ENCODE measurements around the gene DOCK10. TPM values are rescaled to one million over a fixed set of nuclear protein-coding genes. Genes with fewer than 3 reads are reported as not detected.

The DOCK10 gene
- total RNA-seq, 4 donors from 2014 or later: 3.8 to 33.2 (median 12.3) TPM

GRCh38 chr2:224958873-224959272 lies 83.4 kb downstream of the DOCK10 start:
- intact Hi-C loops (cut with DNase I; ENCODE audit: low total_unique reads): no loop called here
- Histone ChIP-seq H3K4me1 (no peaks in the 10 kb centered on the region), H3K27me3 (no peaks in the 10 kb centered on the region), H3K36me3 (no peaks in the 10 kb centered on the region), H3K9me3 (no peaks in the 10 kb centered on the region), H3K4me3 (no peak overlapping the region), H3K27ac (no peak overlapping the region)
- TF ChIP-seq POLR2A (IDR thresholded peaks at IDR 0.05) (no peak), CTCF (IDR thresholded peaks at IDR 0.05) (no peak)
- DNase-seq: no peak

GRCh38 chr2:224958462-224958857 lies 83.8 kb downstream of the DOCK10 start:
- intact Hi-C loops (cut with DNase I; ENCODE audit: low total_unique reads): no loop called here
- Histone ChIP-seq H3K4me3 (no peak overlapping the region), H3K9me3 (no peaks in the 10 kb centered on the region), H3K36me3 (no peaks in the 10 kb centered on the region), H3K27me3 (no peaks in the 10 kb centered on the region), H3K4me1 (no peaks in the 10 kb centered on the region), H3K27ac (no peak overlapping the region)
- TF ChIP-seq CTCF (IDR thresholded peaks at IDR 0.05) (no peak), POLR2A (IDR thresholded peaks at IDR 0.05) (no peak)
- DNase-seq: no peak

GRCh38 chr2:224957540-224958461 lies 84.5 kb downstream of the DOCK10 start:
- no peak for TF ChIP-seq CTCF (IDR thresholded peaks at IDR 0.05)
- TF ChIP-seq POLR2A (IDR thresholded peaks at IDR 0.05): no peak
- Histone ChIP-seq H3K27me3 (no peaks in the 10 kb centered on the region), H3K4me3 (no peak overlapping the region), H3K36me3 (no peaks in the 10 kb centered on the region), H3K9me3 (no peaks in the 10 kb centered on the region), H3K4me1 (no peaks in the 10 kb centered on the region), H3K27ac (no peak overlapping the region)
- no peak for DNase-seq
- intact Hi-C loops (cut with DNase I; ENCODE audit: low total_unique reads): no loop called here

GRCh38 chr2:224956706-224957105 lies 85.6 kb downstream of the DOCK10 start:
- no peaks in the 10 kb centered on the region for H3K27me3 ChIP-seq
- H3K27ac ChIP-seq: no peak overlapping the region

More at GRCh38 chr2:224956706-224957105, 85.6 kb downstream of the DOCK10 start:
- Histone ChIP-seq H3K9me3 (no peaks in the 10 kb centered on the region), H3K4me1 (no peaks in the 10 kb centered on the region), H3K36me3 (no peaks in the 10 kb centered on the region), H3K4me3 (no peak overlapping the region)
- no peak for TF ChIP-seq POLR2A (IDR thresholded peaks at IDR 0.05)
- no peak for TF ChIP-seq CTCF (IDR thresholded peaks at IDR 0.05)
- intact Hi-C loops (cut with DNase I; ENCODE audit: low total_unique reads): no loop called here
- DNase-seq: no peak

All from uterus (tissue), 4 donors.